Left hindlimb (tissue), 1 donor: ENCODE measurements around the gene RPL35A.
"Not testable (repeated sequence)": the region's sequence is repeated elsewhere in the genome, so short reads cannot be mapped to it uniquely, and the experiment has no call there.

ENCODE experiments used
- DNase-seq: peaks from one replicate; pipeline ENCODE4 v3.0.0-alpha.2; 2018

The RPL35A gene

GRCh38 chr3:197953325-197953724 is 3.3 kb downstream of the RPL35A start:
- DNase-seq, result no peak

DNA sequence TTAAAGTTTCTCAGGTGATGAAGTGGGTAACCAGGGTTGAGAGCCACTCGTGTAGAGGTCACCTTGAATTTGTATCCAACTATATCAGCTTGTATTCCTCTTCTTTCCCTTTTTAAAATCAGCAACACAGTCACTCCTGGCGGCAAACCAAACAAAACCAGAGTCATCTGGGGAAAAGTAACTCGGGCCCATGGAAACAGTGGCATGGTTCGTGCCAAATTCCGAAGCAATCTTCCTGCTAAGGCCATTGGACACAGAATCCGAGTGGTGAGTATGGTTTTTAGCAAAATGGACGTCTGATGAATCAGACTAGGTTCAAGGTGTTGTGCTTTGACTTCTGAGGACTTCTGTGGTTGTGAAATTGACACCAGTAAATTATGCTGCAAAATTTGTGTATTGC is 3.9 kb downstream of the RPL35A start:
- DNase-seq, result no peak

- DNase-seq, result no peak
These were observed 6.0 kb downstream of the RPL35A start for GRCh38 chr3:197955892-197956477.

DNA sequence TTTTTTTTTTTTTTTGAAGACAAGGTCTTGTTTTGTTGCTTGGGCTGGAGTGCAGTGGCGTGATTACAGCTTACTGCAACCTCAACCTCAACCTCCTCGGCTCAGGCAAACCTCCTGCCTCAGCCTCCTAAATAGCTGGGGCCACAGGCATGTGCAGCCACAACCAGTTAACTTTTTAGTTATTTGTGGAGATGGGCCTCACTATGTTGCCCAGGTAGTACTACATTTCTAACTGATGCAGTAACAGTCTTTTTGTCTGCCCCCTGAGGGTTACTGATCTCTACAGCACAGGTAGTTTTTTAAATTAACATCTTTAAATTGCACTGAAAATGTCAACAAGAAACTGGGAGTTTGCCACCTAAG is 6.6 kb downstream of the RPL35A start:
- no peak for DNase-seq

- no peak for DNase-seq
These were observed 7.8 kb downstream of the RPL35A start for GRCh38 chr3:197957790-197958133.

- no peak for DNase-seq
These were observed 8.4 kb downstream of the RPL35A start for GRCh38 chr3:197958346-197958745.

- not testable (repeated sequence) for DNase-seq
These were observed 8.9 kb downstream of the RPL35A start for GRCh38 chr3:197958848-197959247.

GRCh38 chr3:197959500-197959890 is 9.5 kb downstream of the RPL35A start:
- no peak for DNase-seq

DNA sequence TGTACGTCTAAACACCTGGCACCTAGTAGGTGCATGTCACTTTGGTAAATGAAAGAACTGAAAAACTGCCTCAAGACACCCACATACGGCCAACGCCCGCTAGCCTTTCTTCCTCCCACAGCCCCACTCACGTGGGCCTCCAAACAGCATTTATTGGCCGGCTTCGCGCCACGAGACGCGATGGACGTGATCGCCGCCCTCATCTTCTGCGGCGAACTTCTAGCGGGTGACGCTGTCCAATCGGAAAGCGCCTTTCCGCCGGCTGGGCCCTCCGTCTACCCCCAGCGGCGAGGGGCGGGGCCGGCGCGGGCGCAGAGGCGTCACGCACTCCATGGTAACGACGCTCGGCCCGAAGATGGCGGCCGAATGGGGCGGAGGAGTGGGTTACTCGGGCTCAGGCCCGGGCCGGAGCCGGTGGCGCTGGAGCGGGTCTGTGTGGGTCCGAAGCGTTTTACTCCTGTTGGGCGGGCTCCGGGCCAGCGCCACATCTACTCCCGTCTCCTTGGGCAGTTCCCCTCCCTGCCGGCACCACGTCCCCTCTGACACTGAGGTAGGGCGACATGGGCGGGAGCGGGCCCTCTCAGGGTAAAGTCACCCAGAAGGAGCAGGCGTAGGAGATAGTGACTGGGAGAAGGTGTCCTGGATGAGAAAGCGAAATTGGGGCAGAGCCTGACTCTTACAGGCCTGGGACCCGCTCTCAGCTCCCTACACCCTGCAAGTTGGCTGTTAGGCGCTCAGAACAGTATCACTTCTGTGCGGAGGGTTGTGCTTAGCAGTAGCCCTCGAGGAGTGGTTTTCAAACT is 10.1 kb downstream of the RPL35A start, which contains the start of gene LMLN:
TSS of gene LMLN (plus strand) at position 327 of the 803 bp plus-strand sequence. CDS start at position 356, 29 bp downstream.
- DNase-seq, result peak; percentile 96

DNA sequence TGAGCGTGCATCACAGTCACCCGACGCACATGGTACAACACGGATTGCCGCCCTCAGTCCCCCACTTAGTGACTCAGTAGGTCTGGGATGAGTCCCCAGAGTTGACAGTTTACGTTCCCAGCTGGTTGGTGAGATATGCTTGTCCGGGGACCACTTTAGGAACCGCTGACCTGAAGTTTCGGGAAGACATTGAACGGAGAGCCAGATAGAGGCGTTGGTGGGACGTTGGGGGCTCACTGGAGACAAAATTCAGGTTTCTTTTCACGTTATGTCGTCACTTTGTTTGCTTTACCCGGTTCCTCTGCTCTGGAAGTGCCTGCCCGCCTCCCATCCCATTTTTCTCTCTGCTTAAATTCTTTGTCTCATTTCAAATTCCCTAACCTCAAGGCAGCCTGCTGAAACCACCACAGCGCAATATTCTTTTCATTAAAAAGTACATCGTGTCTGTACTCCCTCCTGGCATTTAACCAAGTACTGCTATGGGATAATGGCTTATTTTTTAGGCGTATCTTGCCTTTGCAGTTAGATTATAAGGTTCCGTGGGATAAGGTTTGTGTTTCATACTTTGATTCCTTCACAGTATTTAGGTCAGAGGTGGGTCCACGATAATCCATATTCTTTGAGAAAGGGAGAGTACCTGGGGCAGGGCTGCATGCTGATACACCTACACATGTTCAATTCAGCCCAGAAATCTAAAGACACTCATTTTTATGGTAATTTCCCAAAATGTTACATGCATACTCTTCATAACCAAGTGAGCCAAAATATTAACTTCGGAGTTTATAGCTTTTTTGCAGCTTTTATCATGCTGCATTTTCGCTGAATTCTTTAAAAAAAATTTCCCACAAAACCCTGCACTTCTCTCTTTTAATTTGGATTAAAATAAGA is 10.9 kb downstream of the RPL35A start:
- DNase-seq, result no peak

DNA sequence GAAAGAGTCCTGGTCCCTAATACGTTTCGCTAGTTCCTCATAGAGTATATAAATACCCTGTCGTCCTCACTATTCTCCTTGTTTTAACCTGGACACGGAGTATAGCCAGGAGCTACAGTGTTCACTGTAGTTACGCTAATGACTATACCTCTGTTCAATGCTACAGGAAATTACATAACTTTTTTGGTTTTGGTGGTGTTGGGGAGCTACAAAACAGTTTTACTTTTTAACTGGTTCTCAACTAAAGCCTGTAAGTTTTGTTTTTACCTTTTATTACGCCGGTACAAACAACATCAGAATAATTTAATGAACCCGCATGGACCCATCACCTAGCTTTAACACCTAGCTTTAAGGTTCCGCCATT is 11.6 kb downstream of the RPL35A start:
- no peak for DNase-seq

DNA sequence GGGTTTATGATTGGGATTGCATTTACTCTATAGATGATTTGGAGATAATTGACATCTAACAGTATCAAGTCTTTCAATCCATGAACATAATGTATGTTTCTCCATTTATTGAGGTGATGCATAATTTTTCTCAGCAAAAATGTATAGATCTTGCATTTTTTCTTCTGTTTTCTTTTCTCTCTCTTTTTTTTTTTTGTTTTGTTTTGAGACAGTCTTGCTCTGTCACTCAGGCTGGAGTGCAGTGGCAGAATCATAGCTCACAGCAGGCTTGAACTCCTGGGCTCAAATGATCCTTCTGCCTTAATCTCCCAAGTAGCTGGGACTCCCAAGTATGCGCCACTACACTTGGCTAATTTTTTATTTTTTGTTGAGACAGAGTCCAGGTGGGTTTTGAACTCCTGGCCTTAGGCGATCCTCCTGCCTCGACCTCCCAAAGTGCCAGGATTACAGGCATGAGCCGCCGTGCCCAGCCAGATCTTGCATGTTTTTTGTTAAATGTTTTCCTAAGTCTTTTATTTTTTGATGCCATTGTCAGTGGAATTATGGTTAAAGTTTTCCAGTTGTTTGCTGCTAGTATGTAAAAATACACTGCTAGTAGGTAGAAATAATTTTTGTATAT is 13.1 kb downstream of the RPL35A start:
- no peak for DNase-seq

- DNase-seq, result not testable (repeated sequence)
These were observed 17.5 kb downstream of the RPL35A start for GRCh38 chr3:197967337-197967989.

DNA sequence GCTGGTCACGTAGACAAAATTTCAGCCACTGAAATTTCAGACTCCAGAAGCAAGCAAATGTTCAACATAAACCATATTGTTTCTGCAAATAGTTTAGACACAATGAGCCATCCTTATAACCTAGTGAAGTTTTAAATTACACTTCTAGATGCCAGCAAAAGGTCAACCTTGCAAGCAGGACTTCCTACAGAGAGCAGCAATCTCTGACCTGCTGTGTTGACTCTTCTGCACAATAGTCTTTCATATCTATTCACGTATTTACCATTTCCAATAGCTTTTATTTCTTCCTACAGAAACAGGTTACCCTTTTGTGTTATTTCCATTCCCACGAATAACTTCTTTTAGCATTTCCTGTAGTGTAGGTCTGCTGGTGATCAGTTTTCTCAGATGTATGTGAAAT is 20.6 kb downstream of the RPL35A start:
- no peak for DNase-seq

GRCh38 chr3:197974016-197974415 is 24.0 kb downstream of the RPL35A start:
- no peak for DNase-seq

- DNase-seq, result no peak
These were observed 25.3 kb downstream of the RPL35A start for GRCh38 chr3:197975311-197975710.

- DNase-seq, result no peak
These were observed 33.1 kb downstream of the RPL35A start for GRCh38 chr3:197983076-197983475.

DNA sequence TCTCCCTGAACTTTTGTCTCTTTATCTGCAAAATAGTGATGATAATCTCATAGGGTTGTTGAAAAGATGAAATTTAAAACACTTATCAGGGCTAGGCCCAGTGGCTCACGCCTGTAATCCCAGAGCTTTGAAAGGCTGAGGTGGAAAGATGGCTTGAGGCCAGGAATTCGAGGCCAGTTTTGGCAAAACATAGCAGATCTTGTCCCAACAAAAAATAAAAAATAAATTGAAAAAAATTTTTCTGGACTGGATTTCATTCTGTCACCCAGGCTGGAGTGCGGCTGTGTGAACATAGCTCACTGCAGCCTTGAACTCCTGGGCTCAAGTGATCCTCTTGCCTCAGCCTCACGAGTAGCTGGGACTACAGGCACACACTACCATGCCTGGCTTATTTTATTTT is 39.7 kb downstream of the RPL35A start:
- DNase-seq, result no peak

- no peak for DNase-seq
These were observed 44.7 kb downstream of the RPL35A start for GRCh38 chr3:197994736-197995135.

GRCh38 chr3:197996855-197997254 is 46.9 kb downstream of the RPL35A start:
- DNase-seq, result no peak

DNA sequence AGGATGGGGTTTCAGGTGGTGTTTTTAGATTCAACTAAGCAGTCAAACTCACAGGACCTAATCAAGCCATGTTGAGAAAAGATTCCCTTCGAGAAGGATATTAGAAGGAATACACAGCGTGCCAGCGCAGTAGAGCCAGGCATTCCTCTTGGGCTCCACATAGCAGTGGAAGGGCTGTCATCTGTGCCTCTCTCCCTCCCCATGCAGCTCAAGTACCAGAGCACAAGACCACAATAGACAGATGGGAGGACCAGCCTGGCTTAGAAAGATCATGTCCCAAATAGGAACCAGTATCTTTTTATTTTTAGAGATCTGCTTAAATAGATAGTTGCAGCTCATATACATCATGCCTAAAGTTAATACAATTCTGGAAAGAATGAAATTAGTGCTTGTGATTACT is 47.9 kb downstream of the RPL35A start:
- DNase-seq, result no peak
